ENCODE results near the gene BOC. TPM values are rescaled to one million over a fixed set of nuclear protein-coding genes. Genes with fewer than 3 reads are reported as not detected.
A peak's percentile ranks its signal among the peaks of the same experiment; 100 is the strongest.

Gene BOC
- total and polyA plus RNA-seq, 2 experiments from 2014 or later: 18.4 to 21.6 TPM

- Histone ChIP-seq H3K79me2 (ENCODE audit: insufficient read depth) (peaks cover 24% of the 10 kb centered on the region), H3K9me3 (ENCODE audit: low read depth) (no peaks in the 10 kb centered on the region), H3K27ac (peak overlapping the region; percentile 81), H3K4me2 (ENCODE audit: unreplicated experiment) (peak overlapping the region; percentile 79), H3K4me3 (peak overlapping the region; percentile 56), H3K4me1 (ENCODE audit: insufficient read depth) (peaks cover 46% of the 10 kb centered on the region), H3K9me2 (ENCODE audit: insufficient read depth) (no peaks in the 10 kb centered on the region), H3K9ac (peak overlapping the region; percentile 62), H3K36me3 (ENCODE audit: low read depth) (0 out of 2 replicates have a peak, but pooled peaks cover 6% of the 10 kb centered on the region), H4K20me1 (ENCODE audit: insufficient read depth) (no peaks in the 10 kb centered on the region), H3K27me3 (replicated peaks; ENCODE audit: insufficient read depth) (no peaks in the 10 kb centered on the region), H2AFZ (peak overlapping the region; percentile 43), H3F3A (ENCODE audit: insufficient read depth) (peaks cover 40% of the 10 kb centered on the region)
- TF ChIP-seq EZH2phosphoT487 (IDR thresholded peaks at IDR 0.05; ENCODE audit: insufficient read depth, low read depth): no peak
- no peak for TF ChIP-seq EZH2 (IDR thresholded peaks at IDR 0.05; ENCODE audit: insufficient read depth, poor library complexity, severe bottlenecking)
- in situ Hi-C loops (cut with MboI): no loop called here
- WGBS, 2 experiments (ENCODE audit: low coverage in 1 of 2, low lambda C conversion rate in 2 of 2, missing lambda C conversion rate in 2 of 2): 0% methylated on average over 3 of the region's 3 CpGs
- peak; percentile 96 for DNase-seq
Measured at GRCh38 chr3:113249111-113249510, 37.8 kb downstream of the BOC start.

GRCh38 chr3:113249601-113250000 is 38.2 kb downstream of the BOC start:
- in situ Hi-C loops (cut with MboI): no loop called here
- H3K4me2 ChIP-seq (ENCODE audit: unreplicated experiment): peak overlapping the region; percentile 79
- peak overlapping the region; percentile 50; the same call in 1 of the 2 replicates for H3K9ac ChIP-seq
- H3K27ac ChIP-seq: peak overlapping the region; percentile 81
- no peaks in the 10 kb centered on the region for H4K20me1 ChIP-seq (ENCODE audit: insufficient read depth)
- no peaks in the 10 kb centered on the region for H3K9me3 ChIP-seq (ENCODE audit: low read depth)
- H3K9me2 ChIP-seq (ENCODE audit: insufficient read depth): no peaks in the 10 kb centered on the region
- H3K27me3 ChIP-seq (replicated peaks; ENCODE audit: insufficient read depth): no peaks in the 10 kb centered on the region
- peaks cover 19% of the 10 kb centered on the region for H3K79me2 ChIP-seq (ENCODE audit: insufficient read depth)
- WGBS, 2 experiments (ENCODE audit: low coverage in 1 of 2, low lambda C conversion rate in 2 of 2, missing lambda C conversion rate in 2 of 2): 88 to 94% methylated on average over 8 of the region's 8 CpGs
- DNase-seq: no peak
- peaks cover 40% of the 10 kb centered on the region for H3F3A ChIP-seq (ENCODE audit: insufficient read depth)
- no peak overlapping the region for H3K4me3 ChIP-seq
- no peak for TF ChIP-seq EZH2phosphoT487 (IDR thresholded peaks at IDR 0.05; ENCODE audit: insufficient read depth, low read depth)
- no peak for TF ChIP-seq EZH2 (IDR thresholded peaks at IDR 0.05; ENCODE audit: insufficient read depth, poor library complexity, severe bottlenecking)
- H2AFZ ChIP-seq: no peak overlapping the region
- peaks cover 46% of the 10 kb centered on the region for H3K4me1 ChIP-seq (ENCODE audit: insufficient read depth)
- H3K36me3 ChIP-seq (ENCODE audit: low read depth): 0 out of 2 replicates have a peak, but pooled peaks cover 6% of the 10 kb centered on the region

GRCh38 chr3:113250566-113250965 is 39.2 kb downstream of the BOC start:
- Histone ChIP-seq H3K9me2 (ENCODE audit: insufficient read depth) (no peaks in the 10 kb centered on the region), H3K27ac (no peak overlapping the region), H4K20me1 (ENCODE audit: insufficient read depth) (no peaks in the 10 kb centered on the region), H3K27me3 (replicated peaks; ENCODE audit: insufficient read depth) (no peaks in the 10 kb centered on the region), H3F3A (ENCODE audit: insufficient read depth) (peaks cover 41% of the 10 kb centered on the region), H3K9ac (no peak overlapping the region), H3K36me3 (ENCODE audit: low read depth) (0 out of 2 replicates have a peak, but pooled peaks cover 6% of the 10 kb centered on the region), H2AFZ (no peak overlapping the region), H3K4me1 (ENCODE audit: insufficient read depth) (peaks cover 41% of the 10 kb centered on the region), H3K9me3 (ENCODE audit: low read depth) (no peaks in the 10 kb centered on the region), H3K4me3 (no peak overlapping the region), H3K4me2 (ENCODE audit: unreplicated experiment) (no peak overlapping the region), H3K79me2 (ENCODE audit: insufficient read depth) (peaks cover 13% of the 10 kb centered on the region; the same call in 1 of the 2 replicates)
- WGBS, 2 experiments (ENCODE audit: low coverage in 1 of 2, low lambda C conversion rate in 2 of 2, missing lambda C conversion rate in 2 of 2): 96 to 99% methylated on average over 14 of the region's 14 CpGs
- in situ Hi-C loops (cut with MboI): no loop called here
- TF ChIP-seq EZH2phosphoT487 (IDR thresholded peaks at IDR 0.05; ENCODE audit: insufficient read depth, low read depth) (no peak), EZH2 (IDR thresholded peaks at IDR 0.05; ENCODE audit: insufficient read depth, poor library complexity, severe bottlenecking) (no peak)
- no peak for DNase-seq

- Histone ChIP-seq H2AFZ (no peak overlapping the region), H3K4me1 (ENCODE audit: insufficient read depth) (peaks cover 29% of the 10 kb centered on the region), H3K9me3 (ENCODE audit: low read depth) (no peaks in the 10 kb centered on the region), H3K27me3 (replicated peaks; ENCODE audit: insufficient read depth) (no peaks in the 10 kb centered on the region), H4K20me1 (ENCODE audit: insufficient read depth) (no peaks in the 10 kb centered on the region), H3K9me2 (ENCODE audit: insufficient read depth) (no peaks in the 10 kb centered on the region), H3F3A (ENCODE audit: insufficient read depth) (peaks cover 38% of the 10 kb centered on the region), H3K79me2 (ENCODE audit: insufficient read depth) (peaks cover 10% of the 10 kb centered on the region; the same call in 1 of the 2 replicates), H3K4me2 (ENCODE audit: unreplicated experiment) (no peak overlapping the region), H3K27ac (no peak overlapping the region), H3K9ac (no peak overlapping the region), H3K4me3 (no peak overlapping the region), H3K36me3 (ENCODE audit: low read depth) (0 out of 2 replicates have a peak, but pooled peaks cover 6% of the 10 kb centered on the region)
- 94 to 95% methylated on average over 4 of the region's 4 CpGs for WGBS, 2 experiments (ENCODE audit: low coverage in 1 of 2, low lambda C conversion rate in 2 of 2, missing lambda C conversion rate in 2 of 2)
- no peak for DNase-seq
- TF ChIP-seq EZH2phosphoT487 (IDR thresholded peaks at IDR 0.05; ENCODE audit: insufficient read depth, low read depth): no peak
- no peak for TF ChIP-seq EZH2 (IDR thresholded peaks at IDR 0.05; ENCODE audit: insufficient read depth, poor library complexity, severe bottlenecking)
- in situ Hi-C loops (cut with MboI): no loop called here
Measured at GRCh38 chr3:113251817-113252216, 40.5 kb downstream of the BOC start.
